Stomach (tissue), 9 donors: Measurements from ENCODE around the gene SSBP3. TPM values are rescaled to one million over a fixed set of nuclear protein-coding genes. Genes with fewer than 3 reads are reported as not detected.

Experiments
- DNase-seq, 2 donors: peaks; one replicate each; pipeline versions ENCODE4 v3.0.0 to v3.0.0-alpha.2; 2013 to 2019
- H3K27ac ChIP-seq, 5 donors: fragments of 200-600 bp in 4 of 5; sonication (generic) in 4 of 5; one replicate each; pipeline ENCODE4 v1.5.1; 2013 to 2019; ENCODE audit warnings: mild to moderate bottlenecking in 1 of 5, moderate library complexity in 1 of 5
- H3K27me3 ChIP-seq, 3 donors: fragments of 200-600 bp; sonication (generic); one replicate each; pipeline ENCODE4 v1.5.1; 2017 to 2019; ENCODE audit warnings: mixed run types in 1 of 3
- H3K36me3 ChIP-seq, 4 donors: fragments of 200-600 bp; sonication (generic); 1 replicate in 3 of 4; 2 replicates in 1 of 4; pipeline ENCODE4 v1.5.1; 2016 to 2019
- H3K4me1 ChIP-seq, 4 donors: fragments of 200-600 bp; sonication (generic); one replicate each; pipeline ENCODE4 v1.5.1; 2016 to 2019
- H3K4me3 ChIP-seq, 4 donors: fragments of 200-600 bp; sonication (generic) in 3 of 4; one replicate each; pipeline ENCODE4 v1.5.1; 2016 to 2019; ENCODE audit warnings: mild to moderate bottlenecking in 1 of 4
- H3K9me3 ChIP-seq, 4 donors: fragments of 200-600 bp; sonication (generic); one replicate each; pipeline ENCODE4 v1.5.1; 2016 to 2019
- CTCF ChIP-seq, 7 experiments: fragments of 450-650 bp in 4 of 7; fragments of 200-600 bp in 3 of 7; sonication (generic) in 3 of 7; IDR thresholded peaks; one replicate each; pipeline ENCODE4 v1.5.1; 2016 to 2019; ENCODE audit warnings: antibody characterized with exemption in 7 of 7, control low read depth in 2 of 7, mild to moderate bottlenecking in 1 of 7
- EP300 ChIP-seq: sonication (generic); formaldehyde crosslinking; IDR thresholded peaks from one replicate; pipeline ENCODE4 v1.6.1; 2017; ENCODE audit warnings: antibody characterized with exemption
- POLR2A ChIP-seq, 4 donors: fragments of 450-650 bp; IDR thresholded peaks; one replicate each; pipeline ENCODE4 v1.6.1; 2016; ENCODE audit warnings: antibody characterized with exemption in 4 of 4, control low read depth in 2 of 4, mild to moderate bottlenecking in 1 of 4, moderate library complexity in 1 of 4
- POLR2AphosphoS5 ChIP-seq, 3 donors: sonication (generic); formaldehyde crosslinking; IDR thresholded peaks; one replicate each; pipeline ENCODE4 v1.6.1; 2016; ENCODE audit warnings: antibody characterized with exemption in 3 of 3
- WGBS, 5 donors: extraction: QIAGEN DNeasy Blood & Tissue Kit in 3 of 5; methylation state at CpG; one replicate each; pipeline versions ENCODE4 v1.1.5 to v1.1.7; 2013 to 2018; 5-methylcytosine and 5-hydroxymethylcytosine counted together
- intact Hi-C: fragments of 100-400 bp; cut with DNase I; formaldehyde crosslinking; loops from one replicate; pipeline ENCODE4 v1.15.1; 2023; ENCODE audit warnings: low total_unique reads
- polyA plus RNA-seq, 3 donors: library from polyadenylated mRNA; stranded (reverse); fragments of 200-250 nt; gene quantifications; one replicate each; pipeline ENCODE4 v1.2.3, GENCODE V29; 2013
- total RNA-seq, 5 donors: library from RNA; depleted of rRNA; stranded (reverse); fragments of >200 nt; gene quantifications; one replicate each; pipeline versions ENCODE4 v1.1.0 to v1.2.3, GENCODE V29; 2014 to 2016
- donor health status: healthy with polysubstance abuse.
- donor health status: Bipolar disorder and iron deficiency.
- donor health status: healthy.

Gene SSBP3
- total and polyA plus RNA-seq, 8 donors: 4.3 to 100 (median 38.1) TPM

DNA sequence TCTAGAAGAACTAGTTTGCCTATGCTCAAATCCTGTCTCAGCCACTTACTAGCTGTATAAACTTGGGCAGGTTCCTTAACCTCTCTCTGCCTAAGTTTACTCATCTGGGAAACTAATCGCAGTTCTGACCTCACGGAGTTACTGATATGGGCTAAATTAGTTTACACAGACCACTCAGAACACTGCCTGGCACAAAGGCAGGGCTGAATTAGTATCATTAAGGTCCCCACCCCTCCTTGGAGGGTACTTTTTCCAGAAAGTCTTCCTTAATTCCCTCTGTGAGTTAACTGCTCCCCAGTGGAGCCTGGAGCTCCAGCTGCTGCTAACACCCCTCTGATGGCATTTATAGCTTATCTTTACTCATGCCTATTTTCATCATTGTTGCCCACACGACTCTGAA, 40.3 kb downstream of the SSBP3 start:
- 35 to 57% (median 40%) methylated on average over 3 of the region's 3 CpGs for WGBS, 5 donors
- Histone ChIP-seq H3K9me3 (no peaks in the 10 kb centered on the region), H3K4me1 (peaks cover 28 to 86% (median 64%) of the 10 kb centered on the region in 4 donors), H3K27me3 (no peaks in the 10 kb centered on the region), H3K27ac (peak overlapping the region in 3 of 5 donors; percentile 11 to 55 (median 40)), H3K4me3 (no peak overlapping the region), H3K36me3 (peaks cover 0 to 10% (median 2%) of the 10 kb centered on the region in 4 donors)
- no peak for TF ChIP-seq CTCF (IDR thresholded peaks at IDR 0.05)
- no peak for TF ChIP-seq EP300
- no peak for TF ChIP-seq POLR2A (IDR thresholded peaks at IDR 0.05)
- no peak for TF ChIP-seq POLR2AphosphoS5 (IDR thresholded peaks at IDR 0.05)
- no peak for DNase-seq
- intact Hi-C loops: no loop called here

DNA sequence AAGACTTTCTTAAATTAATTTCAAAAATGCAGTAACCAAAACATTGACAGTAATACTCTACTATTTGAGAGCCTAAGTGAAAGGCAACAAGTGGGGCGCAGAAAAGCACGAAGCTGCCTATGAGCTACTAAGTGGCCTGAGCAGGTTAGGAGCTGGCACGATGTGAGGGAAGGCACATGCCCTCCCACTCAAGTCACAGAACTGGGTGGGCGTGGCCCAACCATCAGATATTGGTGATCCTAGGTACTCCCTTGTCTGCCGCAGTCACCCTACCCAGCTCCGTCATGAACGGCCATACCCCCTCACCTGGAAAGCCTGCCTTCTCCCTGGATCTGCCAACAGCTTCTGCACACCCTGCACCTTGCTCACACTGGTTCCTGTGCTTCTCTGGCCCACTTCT, 40.8 kb downstream of the SSBP3 start:
- Histone ChIP-seq H3K9me3 (no peaks in the 10 kb centered on the region), H3K4me1 (peaks cover 26 to 86% (median 63%) of the 10 kb centered on the region in 4 donors), H3K27ac (peak overlapping the region in 3 of 5 donors; percentile 4 to 55 (median 40)), H3K27me3 (no peaks in the 10 kb centered on the region), H3K4me3 (no peak overlapping the region), H3K36me3 (peaks cover 0 to 10% (median 2%) of the 10 kb centered on the region in 4 donors)
- TF ChIP-seq CTCF (IDR thresholded peaks at IDR 0.05) (no peak), POLR2AphosphoS5 (IDR thresholded peaks at IDR 0.05) (no peak), EP300 (no peak), POLR2A (IDR thresholded peaks at IDR 0.05) (no peak)
- no peak for DNase-seq
- intact Hi-C loops: no loop called here
- WGBS, 5 donors: 38 to 57% (median 44%) methylated on average over 7 of the region's 7 CpGs

GRCh38 chr1:54364995-54365394, 41.2 kb downstream of the SSBP3 start:
- Histone ChIP-seq H3K9me3 (no peaks in the 10 kb centered on the region), H3K4me3 (no peak overlapping the region), H3K27ac (no peak overlapping the region), H3K36me3 (peaks cover 0 to 8% (median 2%) of the 10 kb centered on the region in 4 donors), H3K27me3 (no peaks in the 10 kb centered on the region), H3K4me1 (peaks cover 26 to 86% (median 64%) of the 10 kb centered on the region in 4 donors)
- intact Hi-C loops: no loop called here
- WGBS, 5 donors: 73 to 86% (median 83%) methylated on average over 10 of the region's 10 CpGs
- TF ChIP-seq POLR2A (IDR thresholded peaks at IDR 0.05) (no peak), CTCF (IDR thresholded peaks at IDR 0.05) (no peak)
- DNase-seq: no peak

- intact Hi-C loops: no loop called here
- no peak for TF ChIP-seq EP300
- TF ChIP-seq CTCF (IDR thresholded peaks at IDR 0.05): no peak
- no peak for TF ChIP-seq POLR2A (IDR thresholded peaks at IDR 0.05)
- no peak for TF ChIP-seq POLR2AphosphoS5 (IDR thresholded peaks at IDR 0.05)
- no peak for DNase-seq
- H3K27ac ChIP-seq: no peak overlapping the region
- peaks cover 0 to 4% (median 2%) of the 10 kb centered on the region in 4 donors for H3K36me3 ChIP-seq
- no peaks in the 10 kb centered on the region for H3K9me3 ChIP-seq
- H3K4me3 ChIP-seq: no peak overlapping the region
- 65 to 81% (median 74%) methylated on average over 5 of the region's 5 CpGs for WGBS, 5 donors
- H3K27me3 ChIP-seq: no peaks in the 10 kb centered on the region
- H3K4me1 ChIP-seq: peaks cover 28 to 88% (median 66%) of the 10 kb centered on the region in 4 donors
These were observed 41.6 kb downstream of the SSBP3 start for GRCh38 chr1:54364582-54364981.
